IPS-20b (cell line): ENCODE measurements around the gene ATF5.

Experiments used
- H3K27ac ChIP-seq: one replicate; pipeline ENCODE4 v1.5.1; 2013; ENCODE audit warnings: low read length
- H3K27me3 ChIP-seq: 2 replicates; pipeline ENCODE4 v1.6.1; 2013; ENCODE audit warnings: mild to moderate bottlenecking, low read length, inconsistent platforms; ENCODE audit not compliant: insufficient read depth
- H3K36me3 ChIP-seq: 2 replicates; pipeline ENCODE4 v1.6.1; 2013; ENCODE audit warnings: low read depth, mild to moderate bottlenecking, inconsistent platforms, low read length, moderate library complexity; ENCODE audit not compliant: insufficient read depth
- H3K4me1 ChIP-seq: 2 replicates; pipeline ENCODE4 v1.6.1; 2013; ENCODE audit warnings: mild to moderate bottlenecking, control low read depth, inconsistent platforms, low read length, moderate library complexity; ENCODE audit not compliant: insufficient read depth
- H3K4me3 ChIP-seq: 2 replicates; pipeline ENCODE4 v1.5.1; 2013; ENCODE audit warnings: mild to moderate bottlenecking, low read length, inconsistent platforms
- H3K9ac ChIP-seq: 2 replicates; pipeline ENCODE4 v1.6.1; 2013; ENCODE audit warnings: low read depth, mild to moderate bottlenecking, inconsistent platforms, low read length, moderate library complexity
- H3K9me3 ChIP-seq: 2 replicates; pipeline ENCODE4 v1.6.1; 2013; ENCODE audit warnings: mild to moderate bottlenecking, low read depth, low read length, inconsistent platforms; ENCODE audit not compliant: insufficient read depth

ATF5 gene

DNA sequence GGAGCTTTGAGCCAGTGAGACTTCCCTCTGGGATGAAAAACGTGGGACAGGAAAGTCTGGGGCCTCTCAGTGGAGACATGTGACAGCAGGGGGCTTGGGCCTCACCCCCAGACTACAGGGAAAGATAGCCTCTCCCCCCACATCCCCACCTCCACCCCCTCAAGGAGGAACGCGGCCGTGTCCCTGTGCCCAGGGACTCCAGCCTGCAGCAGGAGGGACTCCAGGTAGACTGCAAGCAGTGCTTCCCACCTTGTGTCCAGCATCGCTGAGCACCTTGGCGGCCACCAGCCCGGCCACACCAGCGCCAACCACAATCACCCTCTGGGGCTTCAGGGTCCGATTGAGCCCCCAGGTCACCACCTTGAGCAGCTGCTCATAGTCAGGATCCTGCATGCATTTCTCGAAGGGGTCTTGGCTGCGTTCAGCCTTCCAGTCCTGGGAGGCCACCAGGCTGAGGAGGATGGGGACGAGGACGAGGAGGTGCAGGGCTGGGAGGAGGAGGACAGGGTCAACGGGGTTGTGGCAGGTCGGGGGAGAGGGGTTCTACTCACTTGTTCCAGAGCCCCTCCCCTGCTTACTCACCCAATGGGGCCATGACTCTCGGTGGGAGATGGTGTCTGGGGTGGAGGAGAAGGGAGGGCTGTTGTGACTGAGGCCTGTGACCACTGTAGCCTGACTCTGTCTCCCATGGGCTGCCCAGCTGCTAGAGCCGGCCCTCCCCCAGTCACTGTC is 33.3 kb upstream of the ATF5 start:
- no peaks in the 10 kb centered on the region for H3K36me3 ChIP-seq
- H3K4me3 ChIP-seq, result no peak overlapping the region
- H3K27me3 ChIP-seq, result peaks cover 17% of the 10 kb centered on the region
- H3K27ac ChIP-seq, result no peak overlapping the region
- H3K4me1 ChIP-seq, result no peaks in the 10 kb centered on the region
- no peak overlapping the region for H3K9ac ChIP-seq
- no peaks in the 10 kb centered on the region for H3K9me3 ChIP-seq

DNA sequence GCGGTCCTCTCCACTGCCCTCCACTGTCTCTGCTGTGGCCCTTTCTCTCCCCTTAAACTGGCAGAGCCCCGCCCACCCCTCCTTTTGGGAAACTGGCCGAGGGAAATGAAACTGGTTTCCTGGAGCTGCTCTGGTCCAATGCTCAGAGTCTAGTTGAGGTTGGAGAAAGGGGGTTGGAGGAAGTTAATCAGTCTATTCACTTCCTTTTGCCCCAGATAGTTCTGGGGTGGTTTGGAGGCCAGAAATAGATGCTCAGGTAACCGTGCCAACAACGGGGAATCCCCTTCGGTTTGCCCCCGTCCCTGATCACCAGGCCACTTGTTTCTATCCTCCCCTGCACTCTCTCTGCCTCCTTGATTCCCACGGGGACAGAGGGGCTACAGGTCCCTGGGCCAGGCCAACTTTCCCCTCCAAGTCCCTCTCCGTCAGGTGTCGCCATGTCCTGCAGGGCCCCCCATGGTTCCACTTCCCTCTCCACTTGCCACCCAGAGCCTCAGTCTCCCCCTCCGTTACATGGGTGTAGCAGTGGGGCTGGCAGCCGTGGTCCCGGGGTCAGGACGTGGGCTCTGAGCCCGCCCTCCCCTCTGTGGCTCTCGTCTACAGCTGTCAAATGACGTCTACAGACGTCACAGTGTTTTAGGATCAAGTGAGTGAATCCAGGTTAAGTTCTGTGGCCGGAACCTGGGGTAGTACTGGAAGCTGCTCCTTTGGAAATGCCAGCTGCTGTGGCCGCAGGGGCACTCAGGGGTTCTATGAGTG is 32.0 kb upstream of the ATF5 start, which contains the start of gene IL4I1:
TSS of gene IL4I1 (minus strand) at position 25 of the 759 bp plus-strand sequence. CDS start 727 bp downstream, outside the sequence.
- Histone ChIP-seq H3K27ac (no peak within 1 kb of the TSS), H3K9me3 (no peaks in the 10 kb centered on the region), H3K36me3 (no peaks in the 10 kb centered on the region), H3K4me1 (no peaks in the 10 kb centered on the region), H3K27me3 (peaks cover 7% of the 10 kb centered on the region), H3K4me3 (no peak within 1 kb of the TSS), H3K9ac (no peak within 1 kb of the TSS)

DNA sequence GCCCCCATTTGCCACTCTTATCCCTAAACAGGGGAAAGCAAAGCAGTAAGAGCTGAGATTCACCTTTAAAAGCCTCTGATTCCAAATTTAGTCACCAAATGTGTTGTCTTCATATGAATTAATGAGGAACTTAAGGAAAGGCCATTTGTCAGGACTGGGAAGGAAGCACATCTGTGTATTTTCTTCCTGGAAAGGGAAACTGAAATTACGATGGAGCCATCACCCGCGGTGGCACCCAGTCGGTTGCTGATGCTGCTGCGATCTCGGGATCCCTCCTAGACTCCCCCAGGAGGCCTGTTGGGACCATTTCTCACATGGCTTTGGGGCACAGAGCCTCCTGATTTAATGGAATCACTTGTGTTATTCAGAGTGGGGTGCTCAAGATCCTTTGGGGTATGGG is 24.9 kb upstream of the ATF5 start:
- H3K27me3 ChIP-seq, result no peaks in the 10 kb centered on the region
- peaks cover 7% of the 10 kb centered on the region; the same call in 1 of the 2 replicates for H3K4me1 ChIP-seq
- H3K9me3 ChIP-seq, result no peaks in the 10 kb centered on the region
- no peak overlapping the region for H3K4me3 ChIP-seq
- H3K27ac ChIP-seq, result no peak overlapping the region
- H3K36me3 ChIP-seq, result peaks cover 23% of the 10 kb centered on the region
- no peak overlapping the region for H3K9ac ChIP-seq

- Histone ChIP-seq H3K4me1 (peaks cover 7% of the 10 kb centered on the region; the same call in 1 of the 2 replicates), H3K27me3 (no peaks in the 10 kb centered on the region), H3K36me3 (peaks cover 50% of the 10 kb centered on the region), H3K9me3 (no peaks in the 10 kb centered on the region), H3K27ac (no peak overlapping the region), H3K9ac (no peak overlapping the region), H3K4me3 (no peak overlapping the region)
Measured at GRCh38 chr19:49906879-49907564, 22.0 kb upstream of the ATF5 start.

- Histone ChIP-seq H3K4me1 (peaks cover 7% of the 10 kb centered on the region; the same call in 1 of the 2 replicates), H3K4me3 (no peak overlapping the region), H3K9ac (no peak overlapping the region), H3K27ac (no peak overlapping the region), H3K27me3 (no peaks in the 10 kb centered on the region), H3K36me3 (peaks cover 57% of the 10 kb centered on the region), H3K9me3 (no peaks in the 10 kb centered on the region)
Measured at GRCh38 chr19:49907745-49908446, 21.1 kb upstream of the ATF5 start.

- H3K4me3 ChIP-seq, result no peak overlapping the region
- peaks cover 7% of the 10 kb centered on the region; the same call in 1 of the 2 replicates for H3K4me1 ChIP-seq
- no peaks in the 10 kb centered on the region for H3K27me3 ChIP-seq
- no peak overlapping the region for H3K27ac ChIP-seq
- no peaks in the 10 kb centered on the region for H3K9me3 ChIP-seq
- peaks cover 66% of the 10 kb centered on the region for H3K36me3 ChIP-seq
- H3K9ac ChIP-seq, result no peak overlapping the region
Measured at GRCh38 chr19:49908480-49909420, 20.3 kb upstream of the ATF5 start.

- no peak overlapping the region for H3K9ac ChIP-seq
Measured at GRCh38 chr19:49910179-49910578, 18.8 kb upstream of the ATF5 start.

GRCh38 chr19:49911381-49912145 is 17.4 kb upstream of the ATF5 start:
- H3K9me3 ChIP-seq, result no peaks in the 10 kb centered on the region
- H3K4me1 ChIP-seq, result peaks cover 4% of the 10 kb centered on the region; the same call in 1 of the 2 replicates
- no peak overlapping the region for H3K27ac ChIP-seq
- H3K27me3 ChIP-seq, result no peaks in the 10 kb centered on the region
- no peak overlapping the region for H3K4me3 ChIP-seq
- peaks cover 88% of the 10 kb centered on the region for H3K36me3 ChIP-seq
- H3K9ac ChIP-seq, result no peak overlapping the region

More at GRCh38 chr19:49910179-49910578, 18.8 kb upstream of the ATF5 start:
- peaks cover 78% of the 10 kb centered on the region for H3K36me3 ChIP-seq
- peaks cover 7% of the 10 kb centered on the region; the same call in 1 of the 2 replicates for H3K4me1 ChIP-seq
- no peaks in the 10 kb centered on the region for H3K9me3 ChIP-seq
- no peak overlapping the region for H3K27ac ChIP-seq
- H3K27me3 ChIP-seq, result no peaks in the 10 kb centered on the region
- H3K4me3 ChIP-seq, result no peak overlapping the region

- Histone ChIP-seq H3K27ac (no peak overlapping the region), H3K9ac (no peak overlapping the region), H3K27me3 (no peaks in the 10 kb centered on the region), H3K36me3 (peaks cover 84% of the 10 kb centered on the region), H3K4me1 (no peaks in the 10 kb centered on the region), H3K4me3 (no peak overlapping the region), H3K9me3 (no peaks in the 10 kb centered on the region)
Measured at GRCh38 chr19:49912965-49913685, 15.9 kb upstream of the ATF5 start.
